Panc1 (cell line): ENCODE results near the gene YAP1. TPM values are rescaled to one million over a fixed set of nuclear protein-coding genes. Genes with fewer than 3 reads are reported as not detected.

Experiments
- ATAC-seq: fragments of 200-7000 bp; cut with Tn5 transposase; 2 replicates; pipeline ENCODE4 v1.9.1; 2020; ENCODE audit warnings: mild to moderate bottlenecking, moderate library complexity
- BruUV-seq: library from RNA; stranded (reverse); fragments of 400-500 nt; replicated peaks from 2 replicates; lab custom pipeline; 2021; lab: Mats Ljungman, UMichigan
- CTCF ChIA-PET: fragments of 300-600 bp; sonication (Branson Sonifier 250); formaldehyde crosslinking; loops from one replicate; lab custom pipeline; 2022; ENCODE audit warnings: antibody characterized with exemption; lab: Charles Lee
- POLR2A ChIA-PET: fragments of 300-600 bp; sonication (Branson Sonifier 250); formaldehyde crosslinking; loops from one replicate; lab custom pipeline; 2022; ENCODE audit warnings: antibody characterized with exemption; lab: Charles Lee
- DNase-seq: peaks from one replicate; pipeline ENCODE4 v3.0.0-alpha.2; 2010; ENCODE audit warnings: low read depth, low spot score
- H3K27ac ChIP-seq: 2 replicates; pipeline ENCODE4 v1.5.1; 2011; ENCODE audit warnings: mild to moderate bottlenecking, low read length, inconsistent platforms
- H3K27me3 ChIP-seq: fragments of 200-500 bp; sonication (Bioruptor generic); 2 replicates; pipeline ENCODE4 v1.6.0; 2014; ENCODE audit warnings: low read length, inconsistent platforms; ENCODE audit not compliant: control insufficient read depth, insufficient read depth
- H3K36me3 ChIP-seq: fragments of 200-500 bp; sonication (Bioruptor generic); 2 replicates; pipeline ENCODE4 v1.5.1; 2014; ENCODE audit warnings: inconsistent platforms, mild to moderate bottlenecking, low read length, moderate library complexity; ENCODE audit not compliant: control insufficient read depth, insufficient read depth
- H3K4me1 ChIP-seq: 2 replicates; pipeline ENCODE4 v1.5.1; 2011; ENCODE audit warnings: inconsistent platforms, mild to moderate bottlenecking, low read length, moderate library complexity; ENCODE audit not compliant: control insufficient read depth, insufficient read depth
- H3K4me3 ChIP-seq, 2 experiments: 2 replicates each; pipeline ENCODE4 v1.5.1; 2011 to 2012; ENCODE audit warnings: low read depth in 2 of 2, low read length in 2 of 2, mild to moderate bottlenecking in 2 of 2, inconsistent platforms in 1 of 2, moderate library complexity in 1 of 2
- H3K9me3 ChIP-seq: fragments of 200-500 bp; sonication (Bioruptor generic); 2 replicates; pipeline ENCODE4 v1.5.1; 2014; ENCODE audit warnings: low read depth, mild to moderate bottlenecking, inconsistent platforms, low read length, moderate library complexity; ENCODE audit not compliant: control insufficient read depth, insufficient read depth
- POLR2AphosphoS5 ChIP-seq: IDR thresholded peaks from 2 replicates; pipeline ENCODE4 v1.6.1; 2012; ENCODE audit warnings: mild to moderate bottlenecking, low read depth, low read length, moderate library complexity
- SIN3A ChIP-seq: IDR thresholded peaks from 2 replicates; pipeline ENCODE4 v1.6.1; 2012; ENCODE audit warnings: low read depth, mild to moderate bottlenecking, low read length, moderate library complexity, borderline replicate concordance; ENCODE audit not compliant: insufficient read depth
- TCF7L2 ChIP-seq: IDR thresholded peaks from 2 replicates; pipeline ENCODE4 v1.6.1; 2011; ENCODE audit warnings: mild to moderate bottlenecking, low read depth, low read length, inconsistent platforms
- in situ Hi-C: cut with HindIII; loops from 2 replicates; pipeline ENCODE4 v1.10.0; 2016; ENCODE audit warnings: low sequenced_read_pairs, low pct_unique_long_range_greater_than_20kb
- intact Hi-C: fragments of 100-400 bp; cut with micrococcal nuclease; formaldehyde crosslinking; loops from one replicate; pipeline ENCODE4 v1.10.0; 2022; ENCODE audit not compliant: unreplicated experiment
- total RNA-seq: library from RNA; stranded (reverse); gene quantifications from one replicate; pipeline ENCODE4 v1.2.1, GENCODE V29; 2021; ENCODE audit not compliant: unreplicated experiment
- TF ChIP-seq, protein P1 (sequence below), 2 experiments: IDR thresholded peaks; 2 replicates each; pipeline ENCODE4 v1.6.1; 2011 to 2012; ENCODE audit warnings: low read depth in 2 of 2, control low read depth in 1 of 2, low read length in 1 of 2, mild to moderate bottlenecking in 1 of 2, moderate library complexity in 1 of 2; ENCODE audit not compliant: insufficient read depth in 1 of 2
- TF ChIP-seq, protein P2 (sequence below): fragments of 450-650 bp; IDR thresholded peaks from 2 replicates; pipeline ENCODE4 v1.5.1; 2017; ENCODE audit warnings: mild to moderate bottlenecking

YAP1 gene
- total RNA-seq, 1 experiment from 2014 or later: 158 TPM

- CTCF ChIA-PET: no interaction called here
- Histone ChIP-seq H3K27ac (no peak overlapping the region), H3K9me3 (no peaks in the 10 kb centered on the region), H3K4me3 (no peak overlapping the region), H3K36me3 (no peaks in the 10 kb centered on the region), H3K27me3 (no peaks in the 10 kb centered on the region), H3K4me1 (peaks cover 34% of the 10 kb centered on the region)
- TF ChIP-seq, protein P1, sequence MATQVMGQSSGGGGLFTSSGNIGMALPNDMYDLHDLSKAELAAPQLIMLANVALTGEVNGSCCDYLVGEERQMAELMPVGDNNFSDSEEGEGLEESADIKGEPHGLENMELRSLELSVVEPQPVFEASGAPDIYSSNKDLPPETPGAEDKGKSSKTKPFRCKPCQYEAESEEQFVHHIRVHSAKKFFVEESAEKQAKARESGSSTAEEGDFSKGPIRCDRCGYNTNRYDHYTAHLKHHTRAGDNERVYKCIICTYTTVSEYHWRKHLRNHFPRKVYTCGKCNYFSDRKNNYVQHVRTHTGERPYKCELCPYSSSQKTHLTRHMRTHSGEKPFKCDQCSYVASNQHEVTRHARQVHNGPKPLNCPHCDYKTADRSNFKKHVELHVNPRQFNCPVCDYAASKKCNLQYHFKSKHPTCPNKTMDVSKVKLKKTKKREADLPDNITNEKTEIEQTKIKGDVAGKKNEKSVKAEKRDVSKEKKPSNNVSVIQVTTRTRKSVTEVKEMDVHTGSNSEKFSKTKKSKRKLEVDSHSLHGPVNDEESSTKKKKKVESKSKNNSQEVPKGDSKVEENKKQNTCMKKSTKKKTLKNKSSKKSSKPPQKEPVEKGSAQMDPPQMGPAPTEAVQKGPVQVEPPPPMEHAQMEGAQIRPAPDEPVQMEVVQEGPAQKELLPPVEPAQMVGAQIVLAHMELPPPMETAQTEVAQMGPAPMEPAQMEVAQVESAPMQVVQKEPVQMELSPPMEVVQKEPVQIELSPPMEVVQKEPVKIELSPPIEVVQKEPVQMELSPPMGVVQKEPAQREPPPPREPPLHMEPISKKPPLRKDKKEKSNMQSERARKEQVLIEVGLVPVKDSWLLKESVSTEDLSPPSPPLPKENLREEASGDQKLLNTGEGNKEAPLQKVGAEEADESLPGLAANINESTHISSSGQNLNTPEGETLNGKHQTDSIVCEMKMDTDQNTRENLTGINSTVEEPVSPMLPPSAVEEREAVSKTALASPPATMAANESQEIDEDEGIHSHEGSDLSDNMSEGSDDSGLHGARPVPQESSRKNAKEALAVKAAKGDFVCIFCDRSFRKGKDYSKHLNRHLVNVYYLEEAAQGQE (IDR thresholded peaks at IDR 0.05; ENCODE audit: insufficient read depth in 1 of 2, low read depth in 2 of 2, low read length in 1 of 2): no peak
- TF ChIP-seq TCF7L2: no peak
- no peak for TF ChIP-seq SIN3A
- TF ChIP-seq, protein P2, sequence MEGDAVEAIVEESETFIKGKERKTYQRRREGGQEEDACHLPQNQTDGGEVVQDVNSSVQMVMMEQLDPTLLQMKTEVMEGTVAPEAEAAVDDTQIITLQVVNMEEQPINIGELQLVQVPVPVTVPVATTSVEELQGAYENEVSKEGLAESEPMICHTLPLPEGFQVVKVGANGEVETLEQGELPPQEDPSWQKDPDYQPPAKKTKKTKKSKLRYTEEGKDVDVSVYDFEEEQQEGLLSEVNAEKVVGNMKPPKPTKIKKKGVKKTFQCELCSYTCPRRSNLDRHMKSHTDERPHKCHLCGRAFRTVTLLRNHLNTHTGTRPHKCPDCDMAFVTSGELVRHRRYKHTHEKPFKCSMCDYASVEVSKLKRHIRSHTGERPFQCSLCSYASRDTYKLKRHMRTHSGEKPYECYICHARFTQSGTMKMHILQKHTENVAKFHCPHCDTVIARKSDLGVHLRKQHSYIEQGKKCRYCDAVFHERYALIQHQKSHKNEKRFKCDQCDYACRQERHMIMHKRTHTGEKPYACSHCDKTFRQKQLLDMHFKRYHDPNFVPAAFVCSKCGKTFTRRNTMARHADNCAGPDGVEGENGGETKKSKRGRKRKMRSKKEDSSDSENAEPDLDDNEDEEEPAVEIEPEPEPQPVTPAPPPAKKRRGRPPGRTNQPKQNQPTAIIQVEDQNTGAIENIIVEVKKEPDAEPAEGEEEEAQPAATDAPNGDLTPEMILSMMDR: no peak
- no peak for TF ChIP-seq POLR2AphosphoS5
- in situ Hi-C loops (no loop called here), intact Hi-C loops (no loop called here)
- ATAC-seq (no peak), DNase-seq (no peak)
- no TSS peak for BruUV-seq
- POLR2A ChIA-PET: no interaction called here
These were observed 37.8 kb downstream of the YAP1 start for GRCh38 chr11:102148059-102148458.

DNA sequence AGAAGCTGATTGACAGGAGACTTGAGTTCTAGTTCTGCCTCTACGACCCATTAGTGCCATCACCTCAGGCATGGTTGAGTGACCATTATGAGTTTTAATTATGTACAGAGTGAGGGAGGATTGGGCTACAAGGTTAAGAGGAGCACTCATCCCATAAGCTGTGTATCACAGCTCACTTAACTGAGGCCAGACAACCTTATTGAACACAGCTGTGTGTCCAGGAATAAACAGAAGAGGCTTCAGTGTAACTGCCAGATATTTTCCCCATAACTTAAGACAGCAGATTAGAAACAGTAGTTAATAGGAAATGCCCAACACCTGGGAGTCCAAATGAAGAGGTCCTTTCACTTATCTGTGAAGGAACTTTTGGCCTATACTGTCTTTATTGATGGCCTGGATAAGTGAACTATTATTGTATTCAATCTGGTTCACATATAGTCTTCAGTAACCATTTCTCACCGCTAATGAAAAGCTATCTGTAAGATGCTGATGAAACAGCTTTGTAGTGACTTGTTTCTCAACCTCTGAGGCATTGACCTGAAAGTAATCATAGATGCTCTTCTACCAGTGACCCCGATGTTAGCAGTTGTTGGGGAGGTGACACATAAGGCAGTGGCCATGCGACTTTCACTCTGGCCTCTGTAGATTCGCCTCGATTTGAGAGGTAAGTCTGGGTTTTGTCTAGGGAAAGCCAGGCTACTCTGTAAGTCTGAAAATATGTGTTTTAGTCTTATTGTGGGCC is 41.7 kb downstream of the YAP1 start:
- ATAC-seq (no peak; the same call in 1 of the 2 replicates), DNase-seq (no peak)
- POLR2A ChIA-PET: interaction anchor here (0.6 kb wide), 1 partner anchor 14 kb away, joined by 8 read pairs; no protein-coding TSS in a partner anchor
- TF ChIP-seq POLR2AphosphoS5 (no peak), TCF7L2 (no peak), SIN3A (no peak)
- TF ChIP-seq, protein P1 (IDR thresholded peaks at IDR 0.05; ENCODE audit: insufficient read depth in 1 of 2, low read depth in 2 of 2, low read length in 1 of 2): no peak
- TF ChIP-seq, protein P2: no peak
- Histone ChIP-seq H3K4me1 (peaks cover 55% of the 10 kb centered on the region), H3K27ac (peak overlapping the region; percentile 29; the same call in 1 of the 2 replicates), H3K36me3 (no peaks in the 10 kb centered on the region), H3K27me3 (no peaks in the 10 kb centered on the region), H3K9me3 (no peaks in the 10 kb centered on the region), H3K4me3 (no peak overlapping the region)
- intact Hi-C loops: no loop called here
- BruUV-seq: no TSS peak
- in situ Hi-C loops: no loop called here
- CTCF ChIA-PET: interaction anchor here (0.6 kb wide), 1 partner anchor 9 kb away, joined by 3 read pairs; no protein-coding TSS in a partner anchor
